NCI-H1930 (cell line): ENCODE measurements around the gene DPP10.
"Not testable (repeated sequence)": the region's sequence is repeated elsewhere in the genome, so short reads cannot be mapped to it uniquely, and the experiment has no call there.

Source experiments
- DNase-seq, 2 experiments: peaks; one replicate each; lab custom pipeline; 2025; lab: John Stamatoyannopoulos, UW

DPP10 gene

GRCh38 chr2:114515882-114516281, 73.4 kb downstream of the DPP10 start:
- no peak for DNase-seq

DNA sequence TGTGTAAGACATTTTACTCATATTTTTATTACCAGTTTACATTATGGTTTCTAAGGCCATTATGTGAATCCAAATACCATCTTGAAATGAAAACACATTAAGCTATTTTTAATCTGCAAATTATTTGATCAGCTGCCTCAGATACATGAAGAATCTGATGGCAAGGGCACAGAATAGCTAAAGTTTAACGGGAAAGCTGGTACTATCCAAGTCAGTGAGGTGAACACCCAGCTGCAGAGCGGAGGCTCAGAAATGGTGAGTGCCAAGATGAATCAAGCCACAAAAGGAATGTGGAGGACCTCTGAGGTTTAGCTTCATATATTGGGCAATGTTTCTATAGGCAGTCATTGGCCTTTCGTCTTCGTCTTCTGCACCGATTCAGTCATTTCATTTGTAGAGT, 75.1 kb downstream of the DPP10 start:
- no peak for DNase-seq

DNA sequence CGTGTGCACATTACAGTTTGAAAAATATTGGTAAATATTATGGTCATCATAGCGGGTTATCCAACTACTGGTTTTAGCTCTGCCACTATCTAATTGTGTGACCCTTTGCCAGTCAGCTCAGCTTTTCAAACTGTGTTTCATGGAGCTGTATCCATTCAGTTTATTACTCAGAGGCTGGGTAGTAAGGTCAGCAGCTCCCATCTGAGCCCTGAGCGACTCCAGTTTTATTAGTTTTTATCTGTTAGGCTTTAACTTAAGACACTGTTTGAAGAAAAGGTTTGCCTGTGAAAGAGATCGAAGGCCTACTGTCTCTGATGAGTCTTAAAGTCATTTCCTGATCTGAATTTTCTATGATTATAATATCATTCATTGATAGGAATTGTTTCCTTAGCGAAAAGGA, 76.3 kb downstream of the DPP10 start:
- no peak for DNase-seq

GRCh38 chr2:114522612-114523011, 80.2 kb downstream of the DPP10 start:
- DNase-seq, result not testable (repeated sequence)

GRCh38 chr2:114525955-114526354, 83.5 kb downstream of the DPP10 start:
- no peak for DNase-seq

DNA sequence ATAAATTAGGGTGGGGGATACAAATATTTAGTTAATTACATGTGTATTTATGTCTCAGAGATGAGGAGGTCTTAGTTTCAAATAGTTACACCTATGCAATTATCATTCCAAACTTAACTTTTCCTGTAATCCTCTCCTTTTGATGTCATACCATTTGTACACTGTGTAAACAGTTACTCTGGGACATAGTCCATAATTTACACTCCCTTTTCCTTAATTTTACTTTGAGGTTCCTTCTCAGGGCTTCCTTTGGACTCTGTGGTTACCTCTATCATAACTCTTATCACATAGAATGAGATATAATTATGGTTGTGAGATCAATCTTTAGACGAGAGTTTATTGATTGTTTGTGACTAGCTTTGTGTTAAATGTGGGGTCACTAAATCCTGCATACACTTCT, 84.4 kb downstream of the DPP10 start:
- no peak for DNase-seq

DNA sequence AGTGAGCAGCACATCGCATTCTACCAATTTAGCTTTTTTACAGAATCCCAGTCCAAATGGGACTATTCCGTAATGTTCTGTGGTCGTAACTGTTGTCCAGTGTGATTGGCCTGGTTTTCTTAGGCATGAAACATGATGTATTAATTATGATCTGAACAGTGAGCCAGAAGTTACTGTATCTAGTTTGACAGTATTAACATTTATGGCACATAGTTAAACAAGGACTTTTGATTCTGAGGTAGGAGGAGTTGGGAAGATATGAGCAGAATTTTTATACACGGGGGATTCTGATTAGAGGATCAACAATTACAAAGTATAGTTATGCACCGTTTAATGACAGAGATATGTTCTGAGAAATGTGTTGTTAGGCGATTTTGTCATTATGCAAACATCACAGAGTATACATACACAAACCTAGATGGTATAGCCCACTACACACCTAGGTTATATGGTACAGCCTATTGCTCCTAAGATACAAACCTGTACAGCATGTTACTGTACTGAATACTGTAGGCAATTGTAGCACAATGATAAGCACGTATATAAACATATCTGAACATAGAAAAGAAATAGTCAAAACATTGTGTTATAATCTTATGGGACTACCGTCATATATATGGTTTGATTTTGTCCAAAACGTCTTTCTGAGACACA, 85.0 kb downstream of the DPP10 start:
- no peak for DNase-seq

- DNase-seq, result no peak
Observed at GRCh38 chr2:114534116-114535084, 92.0 kb downstream of the DPP10 start.

DNA sequence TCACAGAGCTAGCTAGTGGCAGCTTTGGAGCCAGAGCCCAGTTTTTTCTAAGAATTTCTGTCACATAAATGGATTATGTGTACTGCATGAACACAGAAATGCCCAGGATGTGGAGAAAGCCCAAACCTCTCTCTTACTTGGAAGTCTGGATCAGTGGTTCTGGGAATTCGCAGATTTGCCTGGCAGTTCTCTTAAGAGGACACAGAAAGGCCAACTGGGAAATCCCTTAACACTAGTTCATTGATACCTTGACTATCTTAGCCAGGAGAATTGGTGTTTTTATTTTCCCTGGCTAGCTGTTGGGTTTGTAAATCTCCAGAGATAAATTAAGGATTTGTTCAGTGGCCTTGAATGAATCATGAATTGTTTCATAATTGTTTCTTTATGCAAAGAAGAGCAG, 95.3 kb downstream of the DPP10 start:
- DNase-seq, result no peak

- no peak for DNase-seq
Observed at GRCh38 chr2:114542695-114543094, 100.3 kb downstream of the DPP10 start.

DNA sequence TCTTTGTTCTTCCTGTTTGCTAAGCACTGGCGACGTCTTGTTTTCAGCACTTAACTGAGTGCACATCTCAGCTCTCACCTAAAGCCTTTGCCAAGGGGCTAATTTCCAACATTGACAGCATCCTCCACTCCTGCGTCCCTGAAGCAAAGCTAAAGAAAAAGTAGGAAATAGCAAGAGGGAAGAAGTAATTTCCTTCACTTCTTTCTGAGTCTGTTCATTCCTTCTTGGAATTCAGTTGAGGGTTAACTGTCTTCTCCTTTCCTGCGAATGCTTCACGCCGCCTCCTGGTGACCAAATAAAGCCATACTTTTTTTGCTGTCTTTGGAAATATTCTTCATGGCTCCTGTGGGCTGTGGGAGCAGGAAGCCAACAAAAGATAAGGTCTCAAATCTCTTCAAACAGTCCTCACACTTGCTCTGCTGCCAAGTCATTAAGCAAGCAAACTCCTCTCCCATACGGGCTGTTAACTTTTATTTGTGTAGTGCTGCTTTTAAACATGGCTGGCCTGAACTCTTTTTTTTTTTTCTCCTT, 100.9 kb downstream of the DPP10 start:
- no peak for DNase-seq

- DNase-seq, result no peak
Observed at GRCh38 chr2:114545052-114545451, 102.6 kb downstream of the DPP10 start.

DNA sequence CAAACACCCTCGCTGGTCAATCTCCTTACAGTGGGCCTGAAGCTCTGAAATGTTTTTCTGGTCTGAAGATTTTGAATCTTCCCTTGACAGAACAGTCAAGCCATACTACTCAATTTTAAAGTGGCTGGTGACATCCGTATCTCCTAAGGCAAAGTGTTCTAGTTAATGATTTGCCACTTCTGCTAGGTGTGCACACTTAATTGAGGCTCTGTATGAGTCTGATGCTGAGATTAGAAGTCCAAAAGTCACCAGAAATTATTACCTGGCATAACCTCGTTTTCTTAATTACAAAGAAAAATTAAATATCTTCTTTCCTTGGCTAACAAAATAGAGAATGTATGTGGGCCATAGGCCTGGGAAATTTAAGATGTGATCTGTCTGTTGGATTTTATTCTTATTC, 104.1 kb downstream of the DPP10 start:
- DNase-seq, result no peak

DNA sequence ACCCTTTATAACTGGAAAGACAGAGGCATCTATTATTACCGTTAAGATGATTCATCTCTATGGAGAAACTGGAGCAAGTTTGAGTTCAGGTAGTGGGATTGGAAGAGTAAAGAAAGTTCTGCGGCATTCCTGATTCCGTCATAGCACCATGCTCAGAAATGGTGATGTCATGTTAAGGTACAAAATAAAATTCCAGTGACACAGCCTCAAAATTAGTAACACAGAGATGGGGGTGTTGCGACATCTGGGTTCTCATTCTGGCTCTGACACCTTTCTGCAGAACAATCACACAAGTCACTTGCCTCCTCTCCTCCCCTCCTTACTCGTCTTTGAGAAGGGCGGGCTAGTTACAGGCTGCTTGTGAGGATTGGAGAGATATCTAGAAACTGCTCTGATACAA, 105.7 kb downstream of the DPP10 start:
- no peak for DNase-seq

DNA sequence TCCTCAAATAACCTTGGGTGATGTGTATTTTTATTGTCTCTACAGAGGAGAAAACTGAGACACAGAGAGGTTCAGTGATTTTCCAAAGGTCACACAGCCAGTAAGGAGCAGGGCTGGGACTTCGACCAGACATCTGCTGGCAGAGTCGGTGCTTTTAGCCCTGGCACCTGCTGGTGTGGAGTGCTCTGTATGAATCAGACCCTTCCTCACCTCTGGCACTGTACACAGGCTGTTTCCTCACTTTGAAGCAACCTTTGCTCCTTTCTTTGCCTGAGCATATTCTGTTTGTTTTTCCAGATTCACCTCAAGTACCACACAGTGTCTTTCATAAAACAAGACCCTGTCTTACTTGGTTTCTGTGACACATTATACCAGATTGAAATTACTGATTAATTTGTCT, 107.9 kb downstream of the DPP10 start:
- DNase-seq, result no peak

DNA sequence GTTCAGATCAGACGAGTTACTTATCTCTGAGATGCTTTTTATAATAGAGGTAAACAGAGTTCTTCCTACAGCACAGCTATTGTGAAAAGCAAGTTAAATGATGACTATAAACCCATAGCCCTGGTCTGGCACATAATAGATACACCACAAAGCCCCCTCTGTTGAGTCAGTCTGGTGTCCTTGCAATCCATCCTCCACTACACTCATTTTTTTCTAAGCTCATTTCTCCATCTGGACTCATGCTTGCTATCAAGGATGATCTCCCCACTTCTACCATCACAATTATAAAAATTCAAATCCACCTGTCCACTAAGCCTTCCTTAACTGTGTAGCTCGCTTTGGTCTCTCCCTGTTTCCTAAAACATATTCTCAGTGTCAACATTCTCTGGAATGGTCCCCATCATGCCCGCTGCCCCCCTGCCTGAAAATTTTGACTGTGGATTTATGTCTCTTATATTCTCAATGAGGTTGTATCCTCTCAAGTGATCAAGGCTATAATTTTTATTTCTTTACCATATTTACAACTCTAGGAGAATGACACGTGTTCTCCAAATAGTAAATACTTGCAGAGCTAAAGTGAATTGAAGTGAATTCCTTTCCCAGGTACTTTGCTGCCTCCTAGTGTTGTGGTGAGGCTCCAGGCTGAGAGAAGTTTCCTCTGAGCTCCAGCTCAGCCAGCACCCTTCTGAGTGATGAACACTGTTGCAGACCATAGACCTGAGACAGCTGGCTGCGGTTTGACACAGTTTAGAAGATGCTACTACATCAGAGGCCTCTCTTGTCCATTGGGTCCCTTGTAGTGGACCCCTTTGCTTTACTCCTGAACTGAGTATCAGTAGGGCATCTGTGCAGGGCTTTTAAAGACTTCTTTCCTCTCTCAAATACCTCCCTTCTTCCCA, 108.7 kb downstream of the DPP10 start:
- DNase-seq, result peak; percentile 26 to 53

DNA sequence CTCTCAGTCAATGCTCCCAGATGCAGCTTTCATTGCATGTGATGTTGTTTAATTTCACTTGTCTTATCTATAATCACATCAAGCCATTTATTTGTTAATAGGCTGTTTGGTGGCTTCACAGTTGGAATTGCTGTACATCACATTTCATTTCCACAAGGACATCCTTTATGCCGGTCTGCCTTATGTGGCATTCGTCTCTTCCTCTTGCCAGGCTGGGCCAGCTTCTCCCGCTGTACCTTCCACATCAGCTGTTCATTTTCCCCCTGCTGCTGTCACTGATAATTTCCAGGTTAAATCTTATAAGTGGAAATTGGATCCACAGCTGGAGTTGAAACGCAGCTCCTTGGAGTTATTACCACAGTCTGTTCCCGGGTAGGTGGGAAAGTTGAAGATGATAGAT, 110.6 kb downstream of the DPP10 start:
- no peak for DNase-seq

DNA sequence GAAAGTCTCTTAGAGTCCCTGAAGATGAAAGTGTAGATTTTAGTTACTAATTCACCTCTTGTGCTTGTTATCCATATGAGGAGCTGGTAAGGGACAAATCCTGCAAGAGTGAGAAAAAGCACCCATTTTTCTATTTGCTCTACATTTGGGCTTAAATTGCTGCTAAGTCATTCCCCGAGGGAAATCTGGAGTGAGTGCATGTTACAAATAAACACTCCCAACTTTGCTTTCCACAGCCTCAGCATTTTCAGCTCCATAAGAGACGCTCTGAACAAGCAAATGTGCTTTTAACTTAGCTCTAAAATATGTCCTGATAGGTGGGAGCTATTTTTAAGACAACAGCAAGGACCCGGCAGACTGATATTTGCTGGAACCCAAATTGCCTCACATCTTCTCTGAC, 126.7 kb downstream of the DPP10 start:
- no peak for DNase-seq

DNA sequence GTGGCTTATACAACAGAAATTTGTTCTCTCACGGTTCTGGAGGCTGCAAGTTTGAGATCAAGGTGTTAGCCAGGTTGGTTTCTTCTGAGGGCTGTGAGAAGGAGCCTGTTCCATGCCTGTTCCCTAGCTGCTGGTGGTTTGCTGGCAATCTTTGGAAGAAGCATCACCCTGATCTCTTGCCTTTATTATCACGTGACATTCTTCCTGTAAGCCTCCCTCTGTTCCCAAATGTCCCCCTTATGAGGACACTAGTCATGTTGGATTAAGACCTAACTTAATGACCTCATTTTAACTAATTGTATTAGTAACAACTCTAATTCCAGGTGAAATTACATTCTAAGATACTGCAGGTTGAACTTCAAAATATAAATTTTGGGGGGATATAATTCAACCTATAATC, 135.2 kb downstream of the DPP10 start:
- no peak for DNase-seq

DNA sequence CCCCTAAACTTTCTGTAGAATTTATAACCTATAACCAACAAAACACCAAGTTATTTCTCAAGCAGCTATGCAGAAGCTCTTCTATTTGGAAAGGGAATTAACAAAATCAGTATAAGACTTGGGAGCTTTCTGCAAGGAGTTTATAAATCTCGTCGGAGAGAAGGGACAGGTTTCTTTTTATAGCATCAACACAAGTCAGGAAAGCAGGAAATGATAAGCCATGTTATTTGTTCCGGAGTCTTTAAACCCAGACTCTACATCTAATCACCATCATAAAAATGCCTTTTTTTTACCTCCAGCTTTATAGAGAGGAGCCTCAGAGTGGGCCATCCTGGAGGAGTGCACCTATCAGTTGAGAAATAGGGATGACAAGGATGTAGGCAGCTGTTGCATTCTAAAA, 137.1 kb downstream of the DPP10 start:
- DNase-seq, result no peak

DNA sequence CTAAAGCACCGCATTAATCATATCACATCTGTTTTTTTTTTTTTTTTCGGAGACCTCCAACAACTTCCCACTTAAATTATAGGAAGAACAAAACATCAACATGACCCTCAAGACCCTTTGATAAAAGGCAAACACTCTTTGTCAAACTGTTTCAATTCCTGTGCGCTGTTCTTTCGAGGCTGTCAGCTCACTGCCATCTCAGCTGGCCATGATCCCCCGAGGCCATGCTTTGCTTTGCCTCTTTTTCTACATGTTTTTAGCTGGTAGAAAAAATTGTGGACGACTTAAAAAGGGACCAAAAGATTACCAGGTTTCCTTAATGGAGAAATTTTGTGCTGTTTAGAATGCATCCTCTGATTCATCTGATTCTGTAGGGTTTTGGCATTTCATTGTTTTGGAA, 138.2 kb downstream of the DPP10 start:
- DNase-seq, result no peak

GRCh38 chr2:114598329-114598728, 155.9 kb downstream of the DPP10 start:
- no peak for DNase-seq
